Measurements from ENCODE around the gene TMEM174.
"Not testable (repeated sequence)": the region's sequence is repeated elsewhere in the genome, so short reads cannot be mapped to it uniquely, and the experiment has no call there.

Gene TMEM174

GRCh38 chr5:73214306-73214705, 41.3 kb downstream of the TMEM174 start:
- TF ChIP-seq CTCF (conservative IDR thresholded peaks at IDR 0.05; ENCODE audit: low read length) = no peak
- no peak overlapping the region for H3K4me3 ChIP-seq (ENCODE audit: low read length)
- no peak for DNase-seq (ENCODE audit: low read depth)

- no peak for DNase-seq (ENCODE audit: low read depth)
- no peak for TF ChIP-seq CTCF (conservative IDR thresholded peaks at IDR 0.05; ENCODE audit: low read length)
- no peak overlapping the region for H3K4me3 ChIP-seq (ENCODE audit: low read length)
Observed at GRCh38 chr5:73214996-73215395, 42.0 kb downstream of the TMEM174 start.

GRCh38 chr5:73215531-73215890, 42.5 kb downstream of the TMEM174 start:
- peak; percentile 53 for DNase-seq (ENCODE audit: low read depth)
- peak overlapping the region; percentile 61 for H3K4me3 ChIP-seq (ENCODE audit: low read length)

GRCh38 chr5:73215891-73216610, 43.1 kb downstream of the TMEM174 start:
- DNase-seq (ENCODE audit: low read depth) = peak; percentile 75
- TF ChIP-seq CTCF (conservative IDR thresholded peaks at IDR 0.05; ENCODE audit: low read length) = peak; percentile 59
- peak overlapping the region; percentile 61 for H3K4me3 ChIP-seq (ENCODE audit: low read length)

More at GRCh38 chr5:73215531-73215890, 42.5 kb downstream of the TMEM174 start:
- TF ChIP-seq CTCF (conservative IDR thresholded peaks at IDR 0.05; ENCODE audit: low read length) = no peak

- DNase-seq (ENCODE audit: low read depth) = peak; percentile 72
- H3K4me3 ChIP-seq (ENCODE audit: low read length) = no peak overlapping the region
- peak; percentile 78 for TF ChIP-seq CTCF (conservative IDR thresholded peaks at IDR 0.05; ENCODE audit: low read length)
Observed at GRCh38 chr5:73218552-73219171, 45.7 kb downstream of the TMEM174 start.

GRCh38 chr5:73219336-73219735, 46.3 kb downstream of the TMEM174 start:
- DNase-seq (ENCODE audit: low read depth) = not testable (repeated sequence)

GRCh38 chr5:73221161-73221560, 48.2 kb downstream of the TMEM174 start:
- DNase-seq (ENCODE audit: low read depth) = no peak
- no peak overlapping the region for H3K4me3 ChIP-seq (ENCODE audit: low read length)
- no peak for TF ChIP-seq CTCF (conservative IDR thresholded peaks at IDR 0.05; ENCODE audit: low read length)

More at GRCh38 chr5:73219336-73219735, 46.3 kb downstream of the TMEM174 start:
- H3K4me3 ChIP-seq (ENCODE audit: low read length) = not testable (repeated sequence)
